ENCODE measurements around the gene PFN1.
A peak's percentile ranks its signal among the peaks of the same experiment; 100 is the strongest.
"Not testable (repeated sequence)": the region's sequence is repeated elsewhere in the genome, so short reads cannot be mapped to it uniquely, and the experiment has no call there.

PFN1 gene

DNA sequence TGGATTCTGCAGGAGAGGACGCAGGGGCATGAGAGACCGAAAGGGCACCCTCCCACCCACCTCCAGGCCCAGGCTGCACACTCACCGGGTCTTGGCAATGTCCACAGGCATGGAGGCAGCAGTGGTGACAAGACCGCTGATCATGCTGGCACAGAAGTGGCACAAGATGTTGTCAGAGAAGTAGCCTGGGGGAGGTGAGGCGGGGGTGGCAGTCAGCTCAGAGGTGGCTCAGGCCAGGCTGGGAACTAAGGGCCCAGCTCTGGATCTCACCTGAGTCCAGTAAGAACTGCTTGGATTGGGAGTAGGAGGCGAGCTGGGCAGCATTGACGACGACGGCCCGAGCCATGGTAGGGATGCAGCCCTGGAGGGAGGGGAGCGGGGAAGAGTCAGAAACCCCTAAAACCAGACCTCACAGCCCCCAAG lies 10.2 kb downstream of the PFN1 start:
- peak overlapping the region; percentile 98 for H3K27ac ChIP-seq (ENCODE audit: low read length)
- no peaks in the 10 kb centered on the region for H3K27me3 ChIP-seq (ENCODE audit: control insufficient read depth in 1 of 2, insufficient read depth in 2 of 2, low read length in 2 of 2)
- peaks cover 47% of the 10 kb centered on the region for H3K4me1 ChIP-seq (ENCODE audit: control insufficient read depth, insufficient read depth, low read length)
- H3K9ac ChIP-seq (ENCODE audit: low read length in 2 of 2), result peak overlapping the region; percentile 47 to 97
- peak overlapping the region in 1 of 2 donors; percentile 8 for H3K4me3 ChIP-seq (ENCODE audit: low read length in 2 of 2)
- H3K36me3 ChIP-seq (ENCODE audit: control insufficient read depth in 2 of 2, insufficient read depth in 2 of 2, low read length in 2 of 2), result peaks cover 30% of the 10 kb centered on the region in 2 donors
- no peaks in the 10 kb centered on the region for H3K9me3 ChIP-seq (ENCODE audit: control insufficient read depth in 2 of 2, low read length in 2 of 2)

DNA sequence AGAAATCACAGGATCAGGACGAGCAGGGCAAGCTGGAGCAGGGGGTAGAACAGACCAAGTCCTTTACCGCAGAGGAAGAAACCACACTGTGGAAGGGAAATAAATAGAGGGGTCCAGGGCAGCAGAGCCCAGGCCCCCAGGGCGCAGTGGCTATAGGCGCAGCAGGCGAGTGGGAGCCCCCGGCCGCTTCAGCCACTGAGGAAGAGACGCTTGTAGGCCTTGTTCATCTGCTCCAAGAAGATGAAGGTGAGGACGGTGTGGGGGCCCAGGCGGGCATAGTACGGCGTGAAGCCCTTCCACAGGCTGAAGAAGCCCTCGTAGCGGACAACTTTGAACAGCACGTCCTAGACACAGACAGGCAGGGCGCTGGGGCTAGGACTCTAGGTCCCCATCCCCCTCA lies 10.8 kb downstream of the PFN1 start:
- Histone ChIP-seq H3K9me3 (ENCODE audit: control insufficient read depth in 2 of 2, low read length in 2 of 2) (no peaks in the 10 kb centered on the region), H3K36me3 (ENCODE audit: control insufficient read depth in 2 of 2, insufficient read depth in 2 of 2, low read length in 2 of 2) (peaks cover 25% of the 10 kb centered on the region in 2 donors), H3K4me3 (ENCODE audit: low read length in 2 of 2) (no peak overlapping the region), H3K27me3 (ENCODE audit: control insufficient read depth in 1 of 2, insufficient read depth in 2 of 2, low read length in 2 of 2) (no peaks in the 10 kb centered on the region), H3K27ac (ENCODE audit: low read length) (peak overlapping the region; percentile 98), H3K4me1 (ENCODE audit: control insufficient read depth, insufficient read depth, low read length) (peaks cover 47% of the 10 kb centered on the region), H3K9ac (ENCODE audit: low read length in 2 of 2) (no peak overlapping the region)

DNA sequence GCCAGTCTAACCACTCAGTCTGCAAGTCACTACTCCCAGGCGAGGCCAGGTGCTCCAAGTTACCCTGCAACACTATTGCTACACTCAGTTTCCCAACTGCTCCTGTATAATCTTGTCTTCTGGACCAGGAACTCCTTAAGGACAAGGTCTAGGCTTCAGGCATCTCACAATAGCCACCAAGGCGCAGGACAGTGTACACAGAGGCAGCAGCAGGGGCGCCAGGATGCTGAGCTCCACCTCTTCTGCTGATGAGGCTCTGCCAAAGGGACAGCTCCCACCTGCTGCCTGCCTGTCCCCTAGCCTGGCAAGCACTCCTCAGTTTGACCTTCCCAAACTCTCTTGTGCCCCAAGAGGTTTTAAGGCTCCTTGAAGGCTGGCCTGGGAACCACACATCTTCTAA lies 11.9 kb downstream of the PFN1 start:
- H3K9ac ChIP-seq (ENCODE audit: low read length in 2 of 2), result no peak overlapping the region
- peaks cover 19 to 20% of the 10 kb centered on the region in 2 donors for H3K36me3 ChIP-seq (ENCODE audit: control insufficient read depth in 2 of 2, insufficient read depth in 2 of 2, low read length in 2 of 2)
- H3K4me1 ChIP-seq (ENCODE audit: control insufficient read depth, insufficient read depth, low read length), result peaks cover 36% of the 10 kb centered on the region
- no peak overlapping the region for H3K27ac ChIP-seq (ENCODE audit: low read length)
- H3K4me3 ChIP-seq (ENCODE audit: low read length in 2 of 2), result no peak overlapping the region
- no peaks in the 10 kb centered on the region for H3K9me3 ChIP-seq (ENCODE audit: control insufficient read depth in 2 of 2, low read length in 2 of 2)
- H3K27me3 ChIP-seq (ENCODE audit: control insufficient read depth in 1 of 2, insufficient read depth in 2 of 2, low read length in 2 of 2), result no peaks in the 10 kb centered on the region

DNA sequence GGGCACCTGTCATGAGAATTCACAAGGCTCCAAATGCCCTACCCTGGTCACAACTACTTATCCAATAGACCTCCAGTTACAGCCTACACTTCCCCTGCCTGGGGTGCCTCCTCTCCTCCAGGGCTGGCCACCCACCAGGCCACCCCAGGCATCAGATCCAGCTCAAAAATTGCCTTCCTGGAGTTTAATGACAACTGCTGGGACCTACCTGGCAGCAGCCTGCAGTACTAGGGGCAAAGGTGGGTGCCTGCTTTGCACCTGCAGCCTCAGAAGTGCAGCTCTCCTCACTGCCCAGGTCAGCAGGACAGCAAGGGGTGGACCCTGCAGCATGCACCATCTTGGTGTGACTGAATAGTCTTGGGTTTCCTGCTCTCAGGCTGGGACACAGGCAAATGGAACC lies 12.7 kb downstream of the PFN1 start:
- no peak overlapping the region for H3K4me3 ChIP-seq (ENCODE audit: low read length in 2 of 2)
- peaks cover 28% of the 10 kb centered on the region for H3K4me1 ChIP-seq (ENCODE audit: control insufficient read depth, insufficient read depth, low read length)
- no peaks in the 10 kb centered on the region for H3K9me3 ChIP-seq (ENCODE audit: control insufficient read depth in 2 of 2, low read length in 2 of 2)
- H3K9ac ChIP-seq (ENCODE audit: low read length in 2 of 2), result no peak overlapping the region
- peaks cover 19 to 20% of the 10 kb centered on the region in 2 donors for H3K36me3 ChIP-seq (ENCODE audit: control insufficient read depth in 2 of 2, insufficient read depth in 2 of 2, low read length in 2 of 2)
- H3K27ac ChIP-seq (ENCODE audit: low read length), result no peak overlapping the region
- no peaks in the 10 kb centered on the region for H3K27me3 ChIP-seq (ENCODE audit: control insufficient read depth in 1 of 2, insufficient read depth in 2 of 2, low read length in 2 of 2)

DNA sequence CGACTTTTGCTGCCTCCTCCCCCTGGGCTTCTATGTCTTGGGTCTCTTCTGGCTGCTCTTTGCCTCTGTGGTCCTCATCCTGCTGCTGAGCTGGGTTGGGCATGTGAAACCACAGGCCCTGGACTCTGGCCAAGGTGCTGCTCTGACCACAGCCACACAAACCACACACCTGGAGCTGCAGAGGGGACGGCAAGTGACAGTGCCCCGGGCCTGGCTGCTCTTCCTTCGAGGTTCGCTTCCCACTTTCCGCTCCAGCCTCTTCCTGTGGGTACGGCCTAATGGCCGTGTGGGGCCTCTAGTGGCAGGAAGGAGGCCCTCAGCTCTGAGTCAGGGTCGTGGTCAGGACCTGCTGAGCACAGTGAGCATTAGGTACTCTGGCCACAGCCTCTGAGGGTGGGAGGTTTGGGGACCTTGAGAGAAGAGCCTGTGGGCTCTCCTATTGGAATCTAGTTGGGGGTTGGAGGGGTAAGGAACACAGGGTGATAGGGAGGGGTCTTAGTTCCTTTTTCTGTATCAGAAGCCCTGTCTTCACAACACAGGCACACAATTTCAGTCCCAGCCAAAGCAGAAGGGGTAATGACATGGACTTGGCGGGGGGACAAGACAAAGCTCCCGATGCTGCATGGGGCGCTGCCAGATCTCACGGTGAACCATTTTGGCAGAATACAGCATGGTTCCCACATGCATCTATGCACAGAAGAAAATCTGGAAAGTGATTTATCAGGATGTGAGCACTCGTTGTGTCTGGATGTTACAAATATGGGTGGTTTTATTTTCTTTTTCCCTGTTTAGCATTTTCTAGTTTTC lies 14.0 kb downstream of the PFN1 start:
- peak overlapping the region; percentile 12 to 47 for H3K9ac ChIP-seq (ENCODE audit: low read length in 2 of 2)
- peaks cover 19 to 20% of the 10 kb centered on the region in 2 donors for H3K36me3 ChIP-seq (ENCODE audit: control insufficient read depth in 2 of 2, insufficient read depth in 2 of 2, low read length in 2 of 2)
- H3K27me3 ChIP-seq (ENCODE audit: control insufficient read depth in 1 of 2, insufficient read depth in 2 of 2, low read length in 2 of 2), result no peaks in the 10 kb centered on the region
- peaks cover 25% of the 10 kb centered on the region for H3K4me1 ChIP-seq (ENCODE audit: control insufficient read depth, insufficient read depth, low read length)
- H3K9me3 ChIP-seq (ENCODE audit: control insufficient read depth in 2 of 2, low read length in 2 of 2), result no peaks in the 10 kb centered on the region
- H3K27ac ChIP-seq (ENCODE audit: low read length), result peak overlapping the region; percentile 49
- H3K4me3 ChIP-seq (ENCODE audit: low read length in 2 of 2), result peak overlapping the region in 1 of 2 donors; percentile 47

DNA sequence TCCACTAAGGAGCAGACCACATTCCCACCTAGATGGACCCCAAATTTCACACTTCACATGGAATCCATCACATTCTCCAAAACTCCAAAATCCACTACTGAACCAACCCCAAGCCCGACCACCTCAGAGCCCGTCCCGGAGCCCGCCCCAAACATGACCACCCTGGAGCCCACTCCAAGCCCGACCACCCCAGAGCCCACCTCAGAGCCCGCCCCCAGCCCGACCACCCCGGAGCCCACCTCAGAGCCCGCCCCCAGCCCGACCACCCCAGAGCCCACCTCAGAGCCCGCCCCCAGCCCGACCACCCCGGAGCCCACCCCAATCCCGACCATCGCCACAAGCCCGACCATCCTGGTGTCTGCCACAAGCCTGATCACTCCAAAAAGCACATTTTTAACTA lies 14.7 kb downstream of the PFN1 start:
- H3K36me3 ChIP-seq (ENCODE audit: control insufficient read depth in 2 of 2, insufficient read depth in 2 of 2, low read length in 2 of 2), result peaks cover 19 to 20% of the 10 kb centered on the region in 2 donors
- H3K27ac ChIP-seq (ENCODE audit: low read length), result no peak overlapping the region
- H3K9ac ChIP-seq (ENCODE audit: low read length in 2 of 2), result peak overlapping the region in 1 of 2 donors; percentile 12
- H3K9me3 ChIP-seq (ENCODE audit: control insufficient read depth in 2 of 2, low read length in 2 of 2), result no peaks in the 10 kb centered on the region
- no peaks in the 10 kb centered on the region for H3K27me3 ChIP-seq (ENCODE audit: control insufficient read depth in 1 of 2, insufficient read depth in 2 of 2, low read length in 2 of 2)
- H3K4me3 ChIP-seq (ENCODE audit: low read length in 2 of 2), result peak overlapping the region in 1 of 2 donors; percentile 47
- H3K4me1 ChIP-seq (ENCODE audit: control insufficient read depth, insufficient read depth, low read length), result peaks cover 17% of the 10 kb centered on the region

DNA sequence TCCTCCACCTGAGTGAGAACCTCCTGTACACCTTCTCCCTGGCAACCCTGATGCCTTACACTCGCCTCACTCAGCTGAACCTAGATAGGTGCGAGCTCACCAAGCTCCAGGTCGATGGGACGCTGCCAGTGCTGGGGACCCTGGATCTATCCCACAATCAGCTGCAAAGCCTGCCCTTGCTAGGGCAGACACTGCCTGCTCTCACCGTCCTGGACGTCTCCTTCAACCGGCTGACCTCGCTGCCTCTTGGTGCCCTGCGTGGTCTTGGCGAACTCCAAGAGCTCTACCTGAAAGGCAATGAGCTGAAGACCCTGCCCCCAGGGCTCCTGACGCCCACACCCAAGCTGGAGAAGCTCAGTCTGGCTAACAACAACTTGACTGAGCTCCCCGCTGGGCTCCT lies 15.6 kb downstream of the PFN1 start:
- Histone ChIP-seq H3K9me3 (ENCODE audit: control insufficient read depth in 2 of 2, low read length in 2 of 2) (no peaks in the 10 kb centered on the region), H3K4me3 (ENCODE audit: low read length in 2 of 2) (no peak overlapping the region), H3K9ac (ENCODE audit: low read length in 2 of 2) (no peak overlapping the region), H3K36me3 (ENCODE audit: control insufficient read depth in 2 of 2, insufficient read depth in 2 of 2, low read length in 2 of 2) (peaks cover 10 to 16% of the 10 kb centered on the region in 2 donors), H3K27me3 (ENCODE audit: control insufficient read depth in 1 of 2, insufficient read depth in 2 of 2, low read length in 2 of 2) (no peaks in the 10 kb centered on the region), H3K27ac (ENCODE audit: low read length) (no peak overlapping the region), H3K4me1 (ENCODE audit: control insufficient read depth, insufficient read depth, low read length) (peaks cover 9% of the 10 kb centered on the region)

DNA sequence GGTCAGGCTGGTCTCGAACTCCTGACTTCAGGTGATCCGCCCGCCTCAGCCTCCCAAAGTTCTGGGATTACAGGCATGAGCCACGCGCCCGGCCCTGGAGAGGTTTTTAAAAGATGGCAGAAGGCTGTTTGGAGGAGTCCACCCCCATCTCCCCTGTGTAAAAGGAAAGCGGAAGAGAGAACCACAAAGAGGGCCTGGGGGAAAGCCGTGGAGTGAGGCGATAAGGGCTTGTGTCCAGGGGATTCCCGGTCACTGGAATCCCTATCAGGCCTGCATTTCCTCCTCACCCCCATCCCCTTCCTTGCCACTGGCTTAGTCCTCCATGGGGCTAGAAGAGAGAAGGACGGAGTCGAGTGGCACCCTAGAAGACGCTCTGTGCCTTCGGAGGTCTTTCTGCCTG lies 16.4 kb downstream of the PFN1 start, which contains the start of gene GP1BA:
Gene GP1BA (plus strand): TSS at position 315 of the 400 bp plus-strand sequence. CDS start 328 bp downstream, outside the sequence.
- Histone ChIP-seq H3K27me3 (ENCODE audit: control insufficient read depth in 1 of 2, insufficient read depth in 2 of 2, low read length in 2 of 2) (no peaks in the 10 kb centered on the region), H3K27ac (ENCODE audit: low read length) (no peak within 1 kb of the TSS), H3K9me3 (ENCODE audit: control insufficient read depth in 2 of 2, low read length in 2 of 2) (no peaks in the 10 kb centered on the region), H3K4me1 (ENCODE audit: control insufficient read depth, insufficient read depth, low read length) (peaks cover 9% of the 10 kb centered on the region), H3K36me3 (ENCODE audit: control insufficient read depth in 2 of 2, insufficient read depth in 2 of 2, low read length in 2 of 2) (peaks cover 2 to 8% of the 10 kb centered on the region in 2 donors), H3K9ac (ENCODE audit: low read length in 2 of 2) (no peak within 1 kb of the TSS), H3K4me3 (ENCODE audit: low read length in 2 of 2) (no peak within 1 kb of the TSS)

DNA sequence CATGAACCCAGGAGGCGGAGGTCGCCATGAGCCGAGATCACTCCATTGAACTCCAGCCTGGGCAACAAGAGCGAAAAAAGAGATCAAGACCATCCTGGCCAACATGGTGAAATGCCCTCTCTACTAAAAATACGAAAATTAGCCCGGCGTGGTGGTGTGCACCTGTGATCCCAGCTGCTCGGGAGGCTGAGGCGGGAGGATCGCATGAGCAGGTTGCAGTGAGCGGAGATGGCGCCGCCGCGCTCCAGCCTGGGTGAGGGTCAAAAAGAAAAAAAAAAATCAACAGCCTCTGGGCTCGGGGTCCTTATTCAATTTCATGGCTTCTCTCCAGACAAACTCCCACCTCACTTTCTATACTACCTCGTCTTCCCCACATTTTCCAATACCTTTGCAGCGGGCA lies 19.4 kb downstream of the PFN1 start:
- no peak overlapping the region for H3K9ac ChIP-seq (ENCODE audit: low read length in 2 of 2)
- H3K36me3 ChIP-seq (ENCODE audit: control insufficient read depth in 2 of 2, insufficient read depth in 2 of 2, low read length in 2 of 2), result no peaks in the 10 kb centered on the region
- no peaks in the 10 kb centered on the region for H3K27me3 ChIP-seq (ENCODE audit: control insufficient read depth in 1 of 2, insufficient read depth in 2 of 2, low read length in 2 of 2)
- no peak overlapping the region for H3K27ac ChIP-seq (ENCODE audit: low read length)
- no peaks in the 10 kb centered on the region for H3K9me3 ChIP-seq (ENCODE audit: control insufficient read depth in 2 of 2, low read length in 2 of 2)
- H3K4me3 ChIP-seq (ENCODE audit: low read length in 2 of 2), result no peak overlapping the region
- H3K4me1 ChIP-seq (ENCODE audit: control insufficient read depth, insufficient read depth, low read length), result peaks cover under 1% of the 10 kb centered on the region

DNA sequence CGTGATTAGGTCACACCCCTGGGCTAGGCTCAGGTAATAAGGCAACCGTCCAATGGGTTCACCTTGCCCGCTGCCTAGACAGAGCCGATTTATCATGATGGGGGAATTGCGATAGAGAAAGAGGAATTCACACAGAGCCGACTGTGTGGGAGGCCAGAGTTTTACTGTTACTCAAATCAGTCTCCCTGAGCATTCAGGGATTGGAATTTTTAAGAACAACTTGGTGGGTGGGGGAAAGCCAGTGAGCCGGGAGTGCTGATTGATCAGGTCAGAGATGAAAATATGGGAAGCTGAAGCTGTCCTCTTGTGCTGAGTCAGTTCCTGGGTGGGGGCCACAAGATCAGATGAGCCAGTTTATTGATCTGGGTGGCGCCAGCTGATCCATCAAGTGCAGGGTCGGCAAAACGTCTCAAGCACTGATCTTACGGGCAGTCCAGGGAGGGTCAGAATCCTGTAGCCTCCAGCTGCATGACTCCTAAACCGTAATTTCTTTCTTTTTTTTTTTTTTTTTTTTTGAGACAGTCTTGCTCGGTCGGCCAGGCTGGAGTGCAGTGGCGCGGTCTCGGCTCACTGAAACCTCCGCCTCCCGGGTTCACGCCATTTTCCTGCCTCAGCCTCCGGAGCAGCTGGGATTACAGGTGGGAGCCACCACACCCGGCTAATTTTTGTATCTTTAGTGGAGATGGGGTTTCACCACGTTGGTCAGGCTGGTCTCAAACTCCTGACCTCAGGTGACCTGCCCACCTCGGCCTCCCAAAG lies 21.6 kb downstream of the PFN1 start:
- H3K4me1 ChIP-seq (ENCODE audit: control insufficient read depth, insufficient read depth, low read length); H3K27me3 ChIP-seq (ENCODE audit: control insufficient read depth in 1 of 2, insufficient read depth in 2 of 2, low read length in 2 of 2); H3K9ac ChIP-seq (ENCODE audit: low read length in 2 of 2); H3K4me3 ChIP-seq (ENCODE audit: low read length in 2 of 2); H3K27ac ChIP-seq (ENCODE audit: low read length); H3K36me3 ChIP-seq (ENCODE audit: control insufficient read depth in 2 of 2, insufficient read depth in 2 of 2, low read length in 2 of 2); H3K9me3 ChIP-seq (ENCODE audit: control insufficient read depth in 2 of 2, low read length in 2 of 2): not testable (repeated sequence)

Measured in stomach smooth muscle (tissue), 2 donors.